ENCODE measurements around the gene IRF6. TPM values are rescaled to one million over a fixed set of nuclear protein-coding genes. Genes with fewer than 3 reads are reported as not detected.

IRF6 gene
- polyA plus RNA-seq, 1 of the 3 experiments (the other 2 are of a cell fraction), result 0.94 TPM

- H3K9me2 ChIP-seq, result no peaks in the 10 kb centered on the region
- no peak overlapping the region for H3K27ac ChIP-seq (ENCODE audit: low read depth in 2 of 2, low read length in 1 of 2)
- no peak for TF ChIP-seq CHD2 (IDR thresholded peaks at IDR 0.05; ENCODE audit: low read length, partially characterized antibody)
- no peak for TF ChIP-seq TCF12 (IDR thresholded peaks at IDR 0.05)
- no peak for TF ChIP-seq POLR2AphosphoS5 (IDR thresholded peaks at IDR 0.05; ENCODE audit: low read depth, low read length)
- no peak for TF ChIP-seq TEAD4 (IDR thresholded peaks at IDR 0.05; ENCODE audit: borderline replicate concordance, insufficient read depth)
- TF ChIP-seq, protein P1, sequence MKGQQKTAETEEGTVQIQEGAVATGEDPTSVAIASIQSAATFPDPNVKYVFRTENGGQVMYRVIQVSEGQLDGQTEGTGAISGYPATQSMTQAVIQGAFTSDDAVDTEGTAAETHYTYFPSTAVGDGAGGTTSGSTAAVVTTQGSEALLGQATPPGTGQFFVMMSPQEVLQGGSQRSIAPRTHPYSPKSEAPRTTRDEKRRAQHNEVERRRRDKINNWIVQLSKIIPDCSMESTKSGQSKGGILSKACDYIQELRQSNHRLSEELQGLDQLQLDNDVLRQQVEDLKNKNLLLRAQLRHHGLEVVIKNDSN (IDR thresholded peaks at IDR 0.05; ENCODE audit: borderline replicate concordance, low read depth), result no peak
- no peak for TF ChIP-seq GATA2 (CRISPR knock-in tag; IDR thresholded peaks at IDR 0.05)
- TF ChIP-seq, protein P2, sequence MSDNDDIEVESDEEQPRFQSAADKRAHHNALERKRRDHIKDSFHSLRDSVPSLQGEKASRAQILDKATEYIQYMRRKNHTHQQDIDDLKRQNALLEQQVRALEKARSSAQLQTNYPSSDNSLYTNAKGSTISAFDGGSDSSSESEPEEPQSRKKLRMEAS (IDR thresholded peaks at IDR 0.05; ENCODE audit: low read depth), result no peak
- no peak for TF ChIP-seq RXRA (IDR thresholded peaks at IDR 0.05; ENCODE audit: borderline replicate concordance, low read depth)
- no peak for TF ChIP-seq TAF1 (IDR thresholded peaks at IDR 0.05; ENCODE audit: borderline replicate concordance, low read depth, low read length)
- TF ChIP-seq FOXJ3 (CRISPR knock-in tag; IDR thresholded peaks at IDR 0.05), result no peak
- H3K4me1 ChIP-seq (ENCODE audit: control insufficient read depth in 1 of 2, insufficient read depth in 2 of 2, low read depth in 1 of 2, low read length in 1 of 2), result peaks cover 0 to 14% of the 10 kb centered on the region in 2 experiments; a peak in 2 of 4 replicates
- WGBS (ENCODE audit: low lambda C conversion rate), result 96% methylated on average over 4 of the region's 4 CpGs
- H3K27me3 ChIP-seq (ENCODE audit: insufficient read depth), result no peaks in the 10 kb centered on the region
- no peaks in the 10 kb centered on the region for H3F3A ChIP-seq (replicated peaks; ENCODE audit: insufficient read depth)
- no peak overlapping the region for H3K4me3 ChIP-seq (ENCODE audit: low read depth in 2 of 2, low read length in 1 of 2)
- ChIA-PET CTCF (interaction anchor here (0.9 to 2.0 kb wide), 3 partner anchors 10 to 14 kb away, joined by 3 to 19 read pairs (median 7); partner anchors contain the start of gene UTP25), POLR2A (no interaction called here)
- no peaks in the 10 kb centered on the region for H4K20me1 ChIP-seq (ENCODE audit: insufficient read depth)
- H3K9ac ChIP-seq, result no peak overlapping the region
- H3K9me3 ChIP-seq, result no peaks in the 10 kb centered on the region
- no peaks in the 10 kb centered on the region for H3K36me3 ChIP-seq (replicated peaks in 1 of 2; ENCODE audit: control insufficient read depth in 1 of 2, insufficient read depth in 2 of 2, low read length in 1 of 2)
- no peaks in the 10 kb centered on the region for H3K79me2 ChIP-seq (ENCODE audit: insufficient read depth)
- no peak overlapping the region for H2AFZ ChIP-seq (ENCODE audit: low read depth)
- DNase-seq, result no peak
- no peak overlapping the region for H3K4me2 ChIP-seq
Observed at GRCh38 chr1:209813902-209814301, 8.0 kb upstream of the IRF6 start.

GRCh38 chr1:209810783-209811182 lies 4.8 kb upstream of the IRF6 start:
- H3K9ac ChIP-seq, result no peak overlapping the region
- H3F3A ChIP-seq (replicated peaks; ENCODE audit: insufficient read depth), result peaks cover 10% of the 10 kb centered on the region
- H2AFZ ChIP-seq (ENCODE audit: low read depth), result no peak overlapping the region
- no peaks in the 10 kb centered on the region for H3K79me2 ChIP-seq (ENCODE audit: insufficient read depth)
- H3K4me1 ChIP-seq (ENCODE audit: control insufficient read depth in 1 of 2, insufficient read depth in 2 of 2, low read depth in 1 of 2, low read length in 1 of 2), result peaks cover 12 to 24% of the 10 kb centered on the region in 2 experiments
- H3K27ac ChIP-seq (ENCODE audit: low read depth in 2 of 2, low read length in 1 of 2), result peak overlapping the region in 1 of 2 experiments; percentile 80; a peak in 2 of 4 replicates
- POLR2A ChIA-PET, result interaction anchor here (0.7 to 1.4 kb wide), 3 partner anchors 9 to 27 kb away, joined by 4 to 6 read pairs (median 6); partner anchors contain the start of genes C1orf74 and UTP25
- no peaks in the 10 kb centered on the region for H3K9me3 ChIP-seq
- no peak overlapping the region for H3K4me2 ChIP-seq
- WGBS (ENCODE audit: low lambda C conversion rate), result 74% methylated on average over 5 of the region's 5 CpGs
- DNase-seq, result peak; percentile 47
- no peaks in the 10 kb centered on the region for H3K36me3 ChIP-seq (replicated peaks in 1 of 2; ENCODE audit: control insufficient read depth in 1 of 2, insufficient read depth in 2 of 2, low read length in 1 of 2)
- H3K27me3 ChIP-seq (ENCODE audit: insufficient read depth), result no peaks in the 10 kb centered on the region
- H4K20me1 ChIP-seq (ENCODE audit: insufficient read depth), result no peaks in the 10 kb centered on the region
- CTCF ChIA-PET, result interaction anchor here (0.9 to 7.5 kb wide), 6 partner anchors 9 to 178 kb away, joined by 3 to 78 read pairs (median 3); partner anchors contain the start of gene UTP25
- H3K4me3 ChIP-seq (ENCODE audit: low read depth in 2 of 2, low read length in 1 of 2), result no peak overlapping the region
- TF ChIP-seq GATA2 (CRISPR knock-in tag; IDR thresholded peaks at IDR 0.05), result peak; percentile 73
- TF ChIP-seq FOXJ3 (CRISPR knock-in tag; IDR thresholded peaks at IDR 0.05), result no peak
- peak in 1 of 2 experiments; percentile 74; a peak in 1 of 4 replicates for TF ChIP-seq EP300 (IDR thresholded peaks at IDR 0.05; ENCODE audit: borderline replicate concordance in 1 of 2, low read depth in 1 of 2, low read length in 1 of 2)
- TF ChIP-seq RAD21 (IDR thresholded peaks at IDR 0.05; ENCODE audit: low read length), result 0 out of 2 replicates have a peak, but pooled peaks have one; percentile 7
- peak; percentile 69; the same call in 1 of the 2 replicates for TF ChIP-seq RCOR1 (IDR thresholded peaks at IDR 0.05; ENCODE audit: low read length)
- no peak for TF ChIP-seq GABPA (IDR thresholded peaks at IDR 0.05; ENCODE audit: low read depth)
- TF ChIP-seq PBX3 (IDR thresholded peaks at IDR 0.05), result no peak
- H3K9me2 ChIP-seq, result no peaks in the 10 kb centered on the region
